Tibial nerve (tissue), 4 donors: ENCODE measurements around the gene SH2D3C. TPM values are rescaled to one million over a fixed set of nuclear protein-coding genes. Genes with fewer than 3 reads are reported as not detected.

Experiments
- DNase-seq, 2 donors: peaks; one replicate each; pipeline ENCODE4 v3.0.0-alpha.2; 2019; ENCODE audit warnings: low spot score in 2 of 2
- H3K27ac ChIP-seq, 4 donors: fragments of 200-600 bp; sonication (generic) in 3 of 4; one replicate each; pipeline ENCODE4 v1.5.1; 2017 to 2019; ENCODE audit warnings: mild to moderate bottlenecking in 1 of 4
- H3K27me3 ChIP-seq, 2 donors: fragments of 200-600 bp; sonication (generic) in 1 of 2; one replicate each; pipeline versions ENCODE4 v1.5.1 to v1.6.0; 2017 to 2019
- H3K36me3 ChIP-seq, 3 donors: fragments of 200-600 bp; sonication (generic); one replicate each; pipeline ENCODE4 v1.5.1; 2018 to 2019
- H3K4me1 ChIP-seq, 4 donors: fragments of 200-600 bp; sonication (generic) in 3 of 4; one replicate each; pipeline ENCODE4 v1.5.1; 2017 to 2019
- H3K4me3 ChIP-seq, 4 donors: fragments of 200-600 bp; sonication (generic) in 3 of 4; one replicate each; pipeline ENCODE4 v1.5.1; 2017 to 2019; ENCODE audit warnings: mild to moderate bottlenecking in 1 of 4, moderate library complexity in 1 of 4
- H3K9me3 ChIP-seq, 4 donors: fragments of 200-600 bp; sonication (generic) in 3 of 4; one replicate each; pipeline ENCODE4 v1.5.1; 2017 to 2019
- EP300 ChIP-seq, 2 donors: sonication (generic); formaldehyde crosslinking; IDR thresholded peaks; one replicate each; pipeline ENCODE4 v1.6.1; 2017; ENCODE audit warnings: antibody characterized with exemption in 2 of 2, mild to moderate bottlenecking in 1 of 2
- POLR2A ChIP-seq, 2 donors: fragments of 450-650 bp; IDR thresholded peaks; one replicate each; pipeline ENCODE4 v1.6.1; 2017; ENCODE audit warnings: antibody characterized with exemption in 2 of 2, mild to moderate bottlenecking in 2 of 2, moderate library complexity in 2 of 2
- WGBS, 2 donors: methylation state at CpG; one replicate each; pipeline ENCODE4 v1.1.5; 2018; 5-methylcytosine and 5-hydroxymethylcytosine counted together
- total RNA-seq, 4 donors: library from RNA; depleted of rRNA; stranded (reverse); fragments of >200 nt; gene quantifications; one replicate each; pipeline ENCODE4 v1.1.0, GENCODE V29; 2016
- TF ChIP-seq, protein P1 (sequence below), 5 experiments: fragments of 200-600 bp in 3 of 5; fragments of 450-650 bp in 2 of 5; sonication (generic) in 3 of 5; IDR thresholded peaks; one replicate each; pipeline ENCODE4 v1.5.1; 2016 to 2019; ENCODE audit warnings: antibody characterized with exemption in 5 of 5, mild to moderate bottlenecking in 3 of 5, moderate library complexity in 2 of 5

The SH2D3C gene
- total RNA-seq, 4 donors from 2014 or later = 4.2 to 18.9 (median 13.4) TPM

GRCh38 chr9:127779136-127779981 is 893 bp upstream of the SH2D3C start:
- Histone ChIP-seq H3K9me3 (no peaks in the 10 kb centered on the region), H3K36me3 (no peaks in the 10 kb centered on the region), H3K4me1 (peaks cover 0 to 52% (median 29%) of the 10 kb centered on the region in 4 donors), H3K4me3 (peak overlapping the region in 1 of 4 donors; percentile 33), H3K27ac (peak overlapping the region; percentile 15 to 85 (median 74)), H3K27me3 (no peaks in the 10 kb centered on the region)
- TF ChIP-seq, protein P1, sequence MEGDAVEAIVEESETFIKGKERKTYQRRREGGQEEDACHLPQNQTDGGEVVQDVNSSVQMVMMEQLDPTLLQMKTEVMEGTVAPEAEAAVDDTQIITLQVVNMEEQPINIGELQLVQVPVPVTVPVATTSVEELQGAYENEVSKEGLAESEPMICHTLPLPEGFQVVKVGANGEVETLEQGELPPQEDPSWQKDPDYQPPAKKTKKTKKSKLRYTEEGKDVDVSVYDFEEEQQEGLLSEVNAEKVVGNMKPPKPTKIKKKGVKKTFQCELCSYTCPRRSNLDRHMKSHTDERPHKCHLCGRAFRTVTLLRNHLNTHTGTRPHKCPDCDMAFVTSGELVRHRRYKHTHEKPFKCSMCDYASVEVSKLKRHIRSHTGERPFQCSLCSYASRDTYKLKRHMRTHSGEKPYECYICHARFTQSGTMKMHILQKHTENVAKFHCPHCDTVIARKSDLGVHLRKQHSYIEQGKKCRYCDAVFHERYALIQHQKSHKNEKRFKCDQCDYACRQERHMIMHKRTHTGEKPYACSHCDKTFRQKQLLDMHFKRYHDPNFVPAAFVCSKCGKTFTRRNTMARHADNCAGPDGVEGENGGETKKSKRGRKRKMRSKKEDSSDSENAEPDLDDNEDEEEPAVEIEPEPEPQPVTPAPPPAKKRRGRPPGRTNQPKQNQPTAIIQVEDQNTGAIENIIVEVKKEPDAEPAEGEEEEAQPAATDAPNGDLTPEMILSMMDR (IDR thresholded peaks at IDR 0.05) = no peak
- TF ChIP-seq EP300 (IDR thresholded peaks at IDR 0.05) = no peak
- no peak for TF ChIP-seq POLR2A (IDR thresholded peaks at IDR 0.05)
- WGBS, 2 donors = 61 to 63% methylated on average over 17 of the region's 17 CpGs
- no peak for DNase-seq

- no peak for DNase-seq
- TF ChIP-seq POLR2A (IDR thresholded peaks at IDR 0.05) = no peak
- TF ChIP-seq, protein P1 (IDR thresholded peaks at IDR 0.05) = no peak
- TF ChIP-seq EP300 (IDR thresholded peaks at IDR 0.05) = no peak
- Histone ChIP-seq H3K9me3 (no peaks in the 10 kb centered on the region), H3K4me1 (peaks cover 0 to 34% (median 17%) of the 10 kb centered on the region in 4 donors), H3K4me3 (peak overlapping the region in 2 of 4 donors; percentile 13 to 33), H3K27ac (peak overlapping the region in 2 of 4 donors; percentile 71 to 78), H3K36me3 (no peaks in the 10 kb centered on the region), H3K27me3 (no peaks in the 10 kb centered on the region)
- WGBS, 2 donors = 71 to 77% methylated on average over 18 of the region's 18 CpGs
These were observed 992 bp downstream of the SH2D3C start for GRCh38 chr9:127777368-127777980.

DNA sequence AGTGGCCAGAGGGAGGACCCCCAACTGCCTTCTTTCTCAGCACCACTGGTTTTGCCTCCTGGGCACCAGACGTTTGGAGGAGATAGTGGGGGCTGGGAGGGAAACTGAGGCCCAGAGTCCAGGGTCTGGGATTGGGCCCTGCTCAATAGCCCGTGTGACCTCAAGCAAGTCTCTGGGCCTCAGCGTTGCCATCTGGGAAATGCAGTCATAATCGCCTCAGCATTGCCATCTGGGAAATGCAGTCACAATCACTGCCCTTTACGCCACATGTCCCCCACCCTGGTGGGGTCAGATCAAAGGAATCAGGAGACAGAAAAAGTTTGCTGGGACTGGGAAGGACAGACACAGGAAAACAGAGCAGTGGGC is 1.6 kb downstream of the SH2D3C start:
- TF ChIP-seq, protein P1 (IDR thresholded peaks at IDR 0.05) = no peak
- TF ChIP-seq EP300 (IDR thresholded peaks at IDR 0.05) (no peak), POLR2A (IDR thresholded peaks at IDR 0.05) (no peak)
- Histone ChIP-seq H3K27me3 (no peaks in the 10 kb centered on the region), H3K27ac (peak overlapping the region in 1 of 4 donors; percentile 78), H3K9me3 (no peaks in the 10 kb centered on the region), H3K36me3 (no peaks in the 10 kb centered on the region), H3K4me3 (peak overlapping the region in 2 of 4 donors; percentile 13 to 33), H3K4me1 (peaks cover 0 to 35% (median 17%) of the 10 kb centered on the region in 4 donors)
- no peak for DNase-seq
- 59 to 71% methylated on average over 5 of the region's 5 CpGs for WGBS, 2 donors

- no peaks in the 10 kb centered on the region for H3K36me3 ChIP-seq
- 52 to 69% methylated on average over 15 of the region's 15 CpGs for WGBS, 2 donors
- H3K4me3 ChIP-seq = peak overlapping the region in 2 of 4 donors; percentile 13 to 33
- H3K9me3 ChIP-seq = no peaks in the 10 kb centered on the region
- TF ChIP-seq POLR2A (IDR thresholded peaks at IDR 0.05) (no peak), EP300 (IDR thresholded peaks at IDR 0.05) (no peak)
- TF ChIP-seq, protein P1 (IDR thresholded peaks at IDR 0.05) = no peak
- H3K27me3 ChIP-seq = no peaks in the 10 kb centered on the region
- DNase-seq = no peak
- peaks cover 0 to 40% (median 19%) of the 10 kb centered on the region in 4 donors for H3K4me1 ChIP-seq
- peak overlapping the region in 1 of 4 donors; percentile 78 for H3K27ac ChIP-seq
These were observed 2.1 kb downstream of the SH2D3C start for GRCh38 chr9:127776195-127776923.
